NCI-H524 treated with DMSO at 0.1 percent for 48 hours (cell line): ENCODE measurements around the gene NLGN1.
"Not testable (repeated sequence)": the region's sequence is repeated elsewhere in the genome, so short reads cannot be mapped to it uniquely, and the experiment has no call there.

Experiments used
- DNase-seq: peaks from one replicate; lab custom pipeline; 2025; lab: John Stamatoyannopoulos, UW

The NLGN1 gene

GRCh38 chr3:173397161-173398110 is at the start of gene NLGN1:
TSS of gene NLGN1 (plus strand) at chr3:173397744.
- peak; percentile 59 for DNase-seq

DNA sequence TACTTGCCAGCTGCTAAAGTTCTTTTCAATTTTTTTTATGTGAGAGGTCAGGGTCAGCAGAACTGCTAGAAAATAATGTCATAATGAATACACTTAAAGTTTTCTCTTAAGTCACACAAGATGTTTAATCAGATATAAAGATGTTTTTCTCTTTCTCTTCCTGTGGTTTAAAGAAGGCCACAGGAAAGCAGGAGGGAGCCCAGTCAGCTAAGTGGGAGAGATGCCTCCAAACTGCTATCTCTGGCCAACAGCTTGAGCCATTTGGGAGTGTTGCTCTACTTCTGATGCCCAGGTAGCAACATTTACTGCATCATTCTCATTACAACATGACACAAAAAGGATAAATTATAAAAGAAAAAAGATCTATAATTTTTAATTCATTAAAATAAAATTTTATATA is 45.7 kb upstream of the NLGN1 start:
- no peak for DNase-seq

DNA sequence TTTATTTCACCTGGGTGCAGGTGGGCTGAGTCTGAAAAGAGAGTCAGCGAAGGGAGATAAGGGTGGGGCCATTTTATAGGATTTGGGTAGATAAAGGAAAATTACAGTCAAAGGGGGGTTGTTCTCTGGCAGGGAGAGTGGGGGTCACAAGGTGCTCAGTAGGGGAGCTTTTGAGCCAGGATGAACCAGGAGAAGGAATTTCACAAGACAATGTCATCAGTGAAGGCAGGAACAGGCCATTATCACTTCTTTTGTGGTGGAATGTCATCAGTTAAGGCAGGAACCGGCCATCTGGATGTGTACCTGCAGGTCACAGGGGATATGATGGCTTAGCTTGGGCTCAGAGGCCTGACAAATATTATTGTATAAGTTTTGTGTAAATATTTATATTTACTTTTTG is 44.4 kb upstream of the NLGN1 start:
- not testable (repeated sequence) for DNase-seq

DNA sequence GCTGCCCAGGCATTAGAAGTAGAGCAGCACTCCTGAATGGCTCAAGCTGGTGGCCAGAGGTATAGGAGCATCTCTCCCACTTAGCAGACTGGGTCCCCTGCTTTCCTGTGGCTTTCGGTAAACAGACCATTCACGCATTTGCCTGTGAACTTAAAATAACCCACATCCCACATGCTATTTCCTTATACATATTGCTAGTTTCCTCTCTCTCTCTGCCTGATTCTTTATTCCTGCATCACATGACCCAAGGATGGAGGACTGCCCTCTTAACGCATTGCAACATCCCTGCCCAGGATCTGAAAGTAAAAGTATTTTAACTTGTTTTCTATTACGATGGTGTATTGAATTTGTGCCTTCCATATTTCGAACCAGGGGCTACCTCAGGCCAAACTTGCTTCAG is 43.4 kb upstream of the NLGN1 start:
- DNase-seq, result no peak

DNA sequence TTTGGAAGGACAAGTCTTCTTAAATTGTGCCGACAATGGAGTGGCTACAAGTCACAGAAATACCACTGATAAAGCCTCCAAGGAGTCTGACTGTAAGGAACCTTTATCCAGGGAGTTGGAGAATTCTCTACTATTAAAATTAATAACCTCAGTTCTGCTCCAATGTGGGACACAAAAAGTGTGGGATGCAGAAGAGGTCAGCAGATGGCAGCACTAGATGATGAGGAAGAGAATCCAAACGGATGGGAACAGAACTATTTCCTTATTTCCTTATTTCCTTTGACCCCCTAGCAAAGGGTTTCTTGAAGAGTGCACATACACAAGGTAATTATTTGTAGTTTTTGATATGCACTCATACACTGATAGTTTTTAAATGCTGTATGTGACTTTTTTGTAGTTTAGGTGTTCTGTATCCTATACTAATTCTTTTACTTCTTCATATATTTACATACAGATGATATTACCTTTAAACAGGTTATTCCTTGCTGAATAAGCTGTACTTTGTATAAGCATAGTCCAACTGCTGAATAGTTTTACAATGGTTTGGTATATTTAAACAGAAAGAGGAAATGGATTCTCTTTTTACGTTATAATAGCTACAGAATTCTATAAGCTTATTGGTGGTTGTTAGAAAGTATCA is 25.6 kb upstream of the NLGN1 start:
- no peak for DNase-seq

GRCh38 chr3:173380681-173381080 is 16.9 kb upstream of the NLGN1 start:
- DNase-seq, result no peak

DNA sequence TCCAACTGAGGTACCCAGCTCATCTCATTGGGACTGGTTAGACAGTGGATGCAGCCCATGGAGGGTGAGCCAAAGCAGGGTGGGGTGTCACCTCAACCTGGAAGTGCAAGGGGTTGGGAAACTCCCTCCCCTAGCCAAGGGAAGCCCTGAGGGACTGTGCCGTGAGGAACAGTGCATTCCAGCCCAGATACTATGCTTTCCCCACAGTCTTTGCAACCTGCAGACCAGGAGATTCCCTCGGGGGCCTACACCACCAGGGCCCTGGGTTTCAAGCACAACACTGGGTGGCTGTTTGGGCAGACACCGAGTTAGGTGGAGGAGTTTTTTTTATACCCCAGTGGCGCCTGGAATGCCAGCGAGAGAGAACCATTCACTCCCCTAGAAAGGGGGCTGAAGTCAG is 15.6 kb upstream of the NLGN1 start:
- not testable (repeated sequence) for DNase-seq

DNA sequence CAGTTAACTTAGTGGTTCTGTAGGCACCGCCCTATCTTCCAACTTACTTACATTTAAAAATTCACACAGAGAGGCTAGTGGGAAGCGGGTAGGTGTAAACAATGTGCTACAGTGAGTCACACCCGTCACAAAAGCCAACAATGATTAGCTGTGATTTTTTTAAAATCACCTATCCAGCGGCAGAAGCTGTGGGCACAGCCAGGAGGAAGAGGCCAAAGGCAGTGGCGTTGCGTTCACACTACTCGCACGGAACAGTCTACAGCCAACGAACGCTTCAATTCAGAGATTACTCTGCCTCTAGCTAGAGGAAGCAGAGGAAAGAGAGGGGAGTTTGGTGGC is 2.5 kb upstream of the NLGN1 start:
- DNase-seq, result peak; percentile 85

GRCh38 chr3:173395412-173396181 is 1.9 kb upstream of the NLGN1 start:
- peak; percentile 85 for DNase-seq

- DNase-seq, result no peak
Observed at GRCh38 chr3:173396191-173397041, 1.1 kb upstream of the NLGN1 start.

- no peak for DNase-seq
Observed at GRCh38 chr3:173398111-173398479, 551 bp downstream of the NLGN1 start.

GRCh38 chr3:173399044-173399443 is 1.5 kb downstream of the NLGN1 start:
- no peak for DNase-seq

DNA sequence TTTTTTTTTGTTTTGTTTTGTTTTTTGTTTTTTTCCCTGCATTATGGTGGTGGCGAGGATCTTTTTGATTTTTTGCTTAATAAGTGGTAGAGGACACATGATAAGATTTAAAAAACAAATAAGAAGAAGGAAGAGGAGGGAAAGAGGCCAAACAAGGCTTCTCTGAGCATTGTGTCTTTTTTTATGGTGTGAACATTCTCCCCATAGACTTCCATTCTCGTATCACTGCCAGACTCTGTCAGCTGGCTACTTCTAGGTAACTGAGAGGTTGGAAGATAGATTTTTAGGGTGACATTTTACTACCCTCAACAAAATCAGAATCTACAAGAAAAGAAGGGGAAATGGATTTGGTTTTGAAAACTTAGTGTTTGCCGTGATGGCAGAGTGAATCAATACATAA is 3.8 kb downstream of the NLGN1 start:
- DNase-seq, result no peak

- DNase-seq, result no peak
Observed at GRCh38 chr3:173402656-173403055, 5.1 kb downstream of the NLGN1 start.

DNA sequence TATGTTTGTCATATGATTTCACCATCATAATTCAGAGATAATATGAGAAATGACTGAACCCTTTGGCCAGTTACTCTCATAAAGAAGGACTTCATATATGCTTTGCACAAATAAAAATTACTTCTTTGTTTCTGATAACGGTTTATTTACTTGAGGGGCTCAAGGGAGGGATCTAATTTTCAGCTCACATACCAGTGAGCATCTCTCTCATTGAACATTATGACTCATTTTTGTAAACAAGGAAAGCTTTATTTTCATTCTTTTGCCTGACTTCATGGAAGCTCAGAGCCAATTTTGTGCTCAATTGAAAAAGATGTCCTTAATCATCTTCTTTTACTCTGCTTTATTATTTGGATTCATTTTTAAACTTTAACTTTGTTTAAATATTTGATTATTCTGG is 5.8 kb downstream of the NLGN1 start:
- DNase-seq, result no peak

DNA sequence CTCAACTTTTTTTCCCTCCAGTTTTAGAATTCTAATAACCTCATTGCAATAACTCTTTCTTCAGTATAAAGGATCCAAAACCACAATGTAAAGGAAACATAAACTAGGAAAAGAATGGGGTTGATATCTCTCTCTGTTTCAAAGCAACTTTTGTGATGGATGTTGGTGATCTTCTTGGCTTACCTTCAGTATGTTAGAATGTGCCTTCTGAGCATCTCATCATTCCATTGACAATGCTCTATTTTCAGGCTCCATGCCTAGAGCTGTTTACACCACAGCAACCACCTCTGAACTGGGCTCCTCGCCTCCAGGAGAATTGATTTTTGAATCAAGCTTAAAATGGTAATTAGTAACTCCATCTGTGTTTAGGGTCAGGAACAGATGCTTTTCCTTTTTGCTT is 6.6 kb downstream of the NLGN1 start:
- no peak for DNase-seq

DNA sequence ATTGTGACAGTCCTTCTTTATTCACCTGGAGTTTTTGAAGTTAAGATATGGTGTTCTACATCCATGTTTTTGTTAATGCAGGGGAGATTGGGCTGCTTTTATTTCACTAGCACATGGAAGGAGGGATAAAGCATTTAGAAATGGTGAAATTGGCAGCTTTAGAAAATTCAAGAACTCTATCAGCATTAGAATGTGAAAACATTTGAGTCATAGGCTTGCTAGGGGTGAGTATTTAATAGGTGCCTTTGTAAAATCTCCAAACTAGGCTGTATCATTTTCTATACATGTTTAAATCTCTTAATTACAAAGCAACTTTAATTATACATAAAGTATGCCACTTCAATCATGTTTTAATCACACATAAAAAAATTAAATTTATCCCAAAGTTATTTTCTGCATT is 12.9 kb downstream of the NLGN1 start:
- no peak for DNase-seq

- peak; percentile 39 for DNase-seq
Observed at GRCh38 chr3:173410849-173411248, 13.3 kb downstream of the NLGN1 start.

- peak; percentile 15 for DNase-seq
Observed at GRCh38 chr3:173411375-173411973, 13.9 kb downstream of the NLGN1 start.

GRCh38 chr3:173416070-173416469 is 18.5 kb downstream of the NLGN1 start:
- no peak for DNase-seq

DNA sequence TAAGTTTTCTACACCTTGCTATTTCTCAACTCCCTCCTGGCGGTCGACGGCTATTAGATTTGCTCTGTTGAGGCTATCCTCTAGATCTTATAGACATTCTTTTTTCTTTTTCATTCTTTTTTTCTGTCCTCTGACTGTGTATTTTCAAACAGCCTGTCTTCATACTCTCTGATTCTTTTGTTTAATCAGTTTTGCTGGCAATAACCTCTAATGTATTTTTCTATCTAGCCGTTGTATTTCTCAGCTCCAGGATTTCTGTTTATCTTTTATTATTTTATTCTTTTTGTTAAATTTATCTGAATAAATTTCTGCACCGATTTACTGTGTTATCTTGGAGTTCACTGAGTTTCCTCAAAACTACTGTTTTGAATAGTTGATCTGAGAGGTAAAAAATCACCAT is 31.5 kb downstream of the NLGN1 start:
- DNase-seq, result no peak
